GM21737 (cell line): ENCODE measurements around the gene CRTC2.
"Not testable (repeated sequence)": the region's sequence is repeated elsewhere in the genome, so short reads cannot be mapped to it uniquely, and the experiment has no call there.

Experiments used
- ATAC-seq: cut with Tn5 transposase; IDR thresholded peaks from one replicate; pipeline ENCODE4 v1.9.1; 2021; ENCODE audit warnings: mild to moderate bottlenecking, moderate library complexity; ENCODE audit not compliant: unreplicated experiment

CRTC2 gene, protein sequence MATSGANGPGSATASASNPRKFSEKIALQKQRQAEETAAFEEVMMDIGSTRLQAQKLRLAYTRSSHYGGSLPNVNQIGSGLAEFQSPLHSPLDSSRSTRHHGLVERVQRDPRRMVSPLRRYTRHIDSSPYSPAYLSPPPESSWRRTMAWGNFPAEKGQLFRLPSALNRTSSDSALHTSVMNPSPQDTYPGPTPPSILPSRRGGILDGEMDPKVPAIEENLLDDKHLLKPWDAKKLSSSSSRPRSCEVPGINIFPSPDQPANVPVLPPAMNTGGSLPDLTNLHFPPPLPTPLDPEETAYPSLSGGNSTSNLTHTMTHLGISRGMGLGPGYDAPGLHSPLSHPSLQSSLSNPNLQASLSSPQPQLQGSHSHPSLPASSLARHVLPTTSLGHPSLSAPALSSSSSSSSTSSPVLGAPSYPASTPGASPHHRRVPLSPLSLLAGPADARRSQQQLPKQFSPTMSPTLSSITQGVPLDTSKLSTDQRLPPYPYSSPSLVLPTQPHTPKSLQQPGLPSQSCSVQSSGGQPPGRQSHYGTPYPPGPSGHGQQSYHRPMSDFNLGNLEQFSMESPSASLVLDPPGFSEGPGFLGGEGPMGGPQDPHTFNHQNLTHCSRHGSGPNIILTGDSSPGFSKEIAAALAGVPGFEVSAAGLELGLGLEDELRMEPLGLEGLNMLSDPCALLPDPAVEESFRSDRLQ

DNA sequence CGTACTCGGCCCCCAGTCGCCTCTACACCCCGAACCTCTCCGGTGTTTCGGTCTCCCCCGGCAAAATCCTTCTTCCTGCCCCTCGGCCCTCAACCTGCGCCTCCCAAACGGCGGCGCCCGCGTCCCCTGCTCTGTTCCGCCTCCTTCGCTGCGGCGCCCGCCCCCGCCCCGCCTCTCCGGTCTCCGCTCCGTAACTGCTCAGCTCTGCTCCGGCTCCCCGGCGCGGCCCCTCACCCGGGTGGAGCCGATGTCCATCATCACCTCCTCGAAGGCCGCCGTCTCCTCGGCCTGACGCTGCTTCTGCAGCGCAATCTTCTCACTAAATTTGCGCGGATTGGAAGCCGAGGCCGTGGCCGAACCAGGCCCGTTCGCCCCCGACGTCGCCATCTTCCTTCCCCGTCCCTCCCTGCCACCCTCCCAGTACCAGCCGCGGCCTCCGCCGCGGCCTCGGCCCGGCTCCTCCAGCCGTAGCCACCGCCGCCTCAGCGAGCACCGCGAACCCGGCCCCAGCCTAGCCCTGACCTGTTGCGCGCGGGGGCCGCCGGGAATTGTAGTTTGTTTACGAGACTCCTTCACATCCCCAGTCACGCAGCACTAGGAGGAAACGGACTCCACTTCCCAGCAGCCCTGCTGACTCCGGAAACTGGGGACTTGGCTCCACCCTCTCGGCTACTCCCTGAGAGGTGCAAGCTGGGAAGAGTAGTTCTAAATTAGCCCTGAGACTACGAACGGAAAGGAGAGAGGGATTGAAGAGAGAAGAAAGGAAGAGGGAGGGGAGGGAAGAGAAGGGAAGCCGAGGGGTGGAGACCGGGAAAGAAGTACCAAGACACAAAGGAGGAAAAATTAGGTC, at the start of gene CRTC2:
Gene CRTC2 (minus strand): TSS at position 502 of the 850 bp plus-strand sequence. CDS start 115 bp downstream, at position 387.
- ATAC-seq: peak; percentile 73

DNA sequence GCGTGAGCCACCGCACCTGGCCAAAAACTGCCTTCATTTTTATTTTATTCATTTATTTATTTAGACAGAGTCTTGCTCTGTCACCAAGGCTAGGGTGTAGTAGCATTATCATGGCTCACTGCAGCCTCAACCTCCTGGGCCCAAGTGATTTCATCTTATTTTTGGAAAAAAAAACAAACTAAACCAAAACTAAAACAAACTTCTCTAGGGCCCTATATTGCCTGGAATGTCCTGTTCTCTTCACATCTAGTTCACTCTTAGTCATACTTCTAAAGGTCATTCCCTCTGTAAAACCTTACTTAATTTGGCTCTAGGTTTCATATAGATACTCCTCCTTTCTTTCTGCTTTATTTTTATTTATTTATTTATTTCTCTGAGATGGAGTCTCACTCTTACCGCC, 47.7 kb upstream of the CRTC2 start:
- no peak for ATAC-seq

DNA sequence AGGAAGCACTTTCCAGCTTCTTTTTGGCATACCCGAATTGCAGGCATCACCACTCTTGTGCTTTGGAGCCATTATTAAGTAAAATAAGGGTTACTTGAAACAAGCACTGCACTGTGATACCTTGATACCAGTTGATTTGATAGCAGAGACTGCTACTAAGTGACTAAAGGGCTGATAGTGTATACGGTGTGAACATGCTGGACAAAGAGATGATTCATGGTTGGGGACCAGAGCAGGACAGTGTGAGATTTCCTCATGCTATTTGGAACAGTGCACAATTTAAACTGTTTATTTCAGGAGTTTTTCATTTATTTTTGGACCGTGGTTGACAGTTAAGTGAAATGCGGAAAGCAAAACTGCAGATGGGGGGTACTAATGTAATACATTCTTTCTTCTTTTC, 42.0 kb upstream of the CRTC2 start:
- ATAC-seq: no peak

DNA sequence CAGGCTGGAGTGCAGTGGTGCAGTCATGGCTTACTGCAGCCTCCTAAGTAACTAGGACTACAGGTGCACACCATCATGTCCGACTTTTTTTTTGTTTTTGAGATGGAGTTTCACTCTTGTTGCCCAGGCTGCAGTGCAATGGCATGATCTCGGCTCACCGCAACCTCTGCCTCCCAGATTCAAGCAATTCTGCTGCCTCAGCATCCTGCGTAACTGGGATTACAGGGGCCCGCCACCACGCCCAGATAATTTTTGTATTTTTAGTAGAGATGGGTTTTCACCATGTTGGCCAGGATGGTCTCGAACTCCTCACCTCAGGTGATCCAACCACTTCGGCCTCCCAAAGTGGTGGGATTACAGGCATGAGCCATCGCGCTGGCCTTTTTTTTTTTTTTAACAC, 38.5 kb upstream of the CRTC2 start:
- ATAC-seq: not testable (repeated sequence)

DNA sequence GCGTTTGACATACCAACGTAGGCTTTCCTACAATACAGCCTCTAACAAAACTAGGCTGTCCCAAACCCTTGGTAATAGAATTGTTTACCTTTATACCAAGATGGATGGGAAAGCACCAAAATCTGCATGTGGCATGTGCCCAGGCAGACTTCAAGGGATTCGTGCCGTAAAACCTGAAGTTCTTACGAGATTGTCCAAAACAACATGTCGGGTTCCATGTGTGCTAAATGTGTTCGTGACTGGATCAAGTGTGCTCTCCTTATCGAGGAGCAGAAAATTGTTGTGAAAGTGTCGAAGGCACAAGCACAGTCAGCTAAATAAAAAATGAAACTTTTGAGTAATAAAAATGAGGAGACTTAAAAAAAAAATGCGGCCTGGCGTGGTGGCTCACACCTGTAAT, 37.2 kb upstream of the CRTC2 start:
- ATAC-seq: no peak

DNA sequence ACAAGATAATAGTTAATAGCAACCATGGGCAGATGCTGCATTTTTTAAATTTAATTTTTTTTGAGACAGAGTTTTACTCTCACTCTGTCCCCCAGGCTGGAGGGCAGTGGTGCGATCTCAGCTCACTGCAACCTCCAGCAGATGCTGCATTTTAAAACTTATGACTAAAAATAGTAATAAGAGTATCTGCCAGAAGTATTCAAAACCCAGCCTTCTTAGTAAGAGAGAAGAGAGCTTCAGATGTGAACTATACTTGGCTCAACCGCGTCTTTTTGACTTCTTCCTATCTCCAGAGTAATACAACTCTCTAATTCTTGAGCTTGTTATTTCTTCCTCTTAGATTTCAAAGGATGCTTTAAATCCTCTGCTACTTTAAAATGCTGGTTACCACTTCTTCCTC, 36.8 kb upstream of the CRTC2 start:
- ATAC-seq: no peak

DNA sequence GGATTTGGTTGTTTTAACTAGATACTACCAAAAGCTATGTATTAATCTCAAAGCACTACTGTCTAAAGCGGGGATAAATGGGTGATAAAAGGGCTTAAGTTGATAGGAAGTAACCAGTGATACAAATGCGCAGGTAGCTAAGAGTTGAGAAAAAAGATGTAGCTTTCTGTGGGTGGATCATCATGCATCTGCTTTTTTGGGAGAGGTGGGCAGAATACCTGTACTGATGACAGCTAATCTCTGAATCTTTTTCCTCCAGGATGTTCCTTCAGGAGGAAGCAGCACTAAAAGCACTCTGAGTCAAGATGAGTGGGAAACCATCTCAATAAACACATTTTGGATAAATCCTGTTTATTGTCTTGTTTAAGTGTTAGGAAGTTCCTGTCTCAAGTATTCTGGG, 33.4 kb upstream of the CRTC2 start:
- ATAC-seq: no peak

DNA sequence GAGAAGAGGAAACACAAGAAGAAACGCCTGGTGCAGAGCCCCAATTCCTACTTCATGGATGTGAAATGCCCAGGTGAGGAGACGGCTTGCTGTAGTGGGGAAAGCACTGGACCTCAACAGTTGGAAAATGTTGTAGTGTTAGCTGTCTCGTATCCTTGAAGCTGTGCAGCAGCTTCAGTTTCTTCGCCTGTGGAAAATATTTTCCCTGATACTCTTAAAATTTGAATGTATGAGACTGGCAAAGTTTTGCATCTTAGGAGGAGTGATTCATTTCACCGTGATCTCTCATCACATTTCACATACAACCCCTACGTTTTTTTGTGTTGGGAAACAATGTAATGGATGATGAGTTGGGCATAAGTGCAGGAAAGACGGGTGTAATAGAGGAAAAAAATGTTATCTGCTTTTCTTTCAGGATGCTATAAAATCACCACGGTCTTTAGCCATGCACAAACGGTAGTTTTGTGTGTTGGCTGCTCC, 32.8 kb upstream of the CRTC2 start:
- no peak for ATAC-seq

DNA sequence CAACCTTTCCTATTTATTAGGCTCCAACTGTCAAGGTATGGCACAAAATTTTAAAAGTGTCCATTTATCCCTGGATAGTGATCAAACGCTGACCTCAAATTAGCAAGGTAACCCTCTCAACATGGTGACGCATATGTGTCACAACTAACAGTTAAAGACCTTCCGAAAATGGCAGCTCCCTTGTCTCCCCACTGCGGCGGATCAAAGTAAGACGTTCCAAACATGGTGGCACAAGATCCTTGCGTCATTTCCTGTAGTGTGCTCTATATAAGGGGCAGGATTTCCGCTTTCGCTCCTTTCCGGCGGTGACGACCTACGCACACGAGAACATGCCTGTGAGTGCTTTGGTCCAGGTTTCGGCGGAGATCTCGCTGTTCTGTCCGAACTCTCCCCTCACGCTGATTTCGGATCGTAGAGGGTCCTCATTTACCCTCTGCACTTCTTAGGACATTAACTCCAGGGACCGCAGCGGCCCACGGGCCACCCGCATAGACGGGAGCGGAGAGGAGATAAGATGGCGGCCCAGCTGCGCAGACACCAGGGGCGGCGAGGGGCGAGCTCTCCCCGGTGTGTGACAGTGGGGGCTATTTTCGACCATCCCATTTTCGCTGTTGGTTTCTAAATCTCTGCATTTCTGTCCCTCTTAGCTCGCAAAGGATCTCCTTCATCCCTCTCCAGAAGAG, 32.2 kb upstream of the CRTC2 start, which contains the start of gene RPS27:
Gene RPS27 (plus strand): TSS at position 295 of the 683 bp plus-strand sequence. CDS start 35 bp downstream, at position 330.
- peak; percentile 77 for ATAC-seq

DNA sequence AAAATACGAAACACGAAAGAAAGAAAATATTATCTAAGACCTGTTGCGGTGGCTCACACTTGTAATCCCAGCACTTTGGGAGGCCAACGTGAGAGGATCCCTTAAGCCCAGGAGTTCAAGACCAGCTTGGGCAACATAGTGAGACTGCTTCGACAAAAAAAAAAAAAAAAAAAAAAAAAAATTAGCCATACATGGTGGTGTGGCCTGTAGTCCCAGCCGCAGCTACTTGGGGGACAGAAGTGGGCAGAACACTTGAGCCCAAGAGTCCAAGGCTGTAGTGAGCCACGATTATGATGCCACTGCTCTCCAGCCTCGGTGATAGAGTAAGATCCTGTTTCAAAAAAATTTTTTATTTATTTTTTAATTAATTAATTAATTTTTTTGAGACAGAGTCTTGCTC, 29.2 kb upstream of the CRTC2 start:
- no peak for ATAC-seq

DNA sequence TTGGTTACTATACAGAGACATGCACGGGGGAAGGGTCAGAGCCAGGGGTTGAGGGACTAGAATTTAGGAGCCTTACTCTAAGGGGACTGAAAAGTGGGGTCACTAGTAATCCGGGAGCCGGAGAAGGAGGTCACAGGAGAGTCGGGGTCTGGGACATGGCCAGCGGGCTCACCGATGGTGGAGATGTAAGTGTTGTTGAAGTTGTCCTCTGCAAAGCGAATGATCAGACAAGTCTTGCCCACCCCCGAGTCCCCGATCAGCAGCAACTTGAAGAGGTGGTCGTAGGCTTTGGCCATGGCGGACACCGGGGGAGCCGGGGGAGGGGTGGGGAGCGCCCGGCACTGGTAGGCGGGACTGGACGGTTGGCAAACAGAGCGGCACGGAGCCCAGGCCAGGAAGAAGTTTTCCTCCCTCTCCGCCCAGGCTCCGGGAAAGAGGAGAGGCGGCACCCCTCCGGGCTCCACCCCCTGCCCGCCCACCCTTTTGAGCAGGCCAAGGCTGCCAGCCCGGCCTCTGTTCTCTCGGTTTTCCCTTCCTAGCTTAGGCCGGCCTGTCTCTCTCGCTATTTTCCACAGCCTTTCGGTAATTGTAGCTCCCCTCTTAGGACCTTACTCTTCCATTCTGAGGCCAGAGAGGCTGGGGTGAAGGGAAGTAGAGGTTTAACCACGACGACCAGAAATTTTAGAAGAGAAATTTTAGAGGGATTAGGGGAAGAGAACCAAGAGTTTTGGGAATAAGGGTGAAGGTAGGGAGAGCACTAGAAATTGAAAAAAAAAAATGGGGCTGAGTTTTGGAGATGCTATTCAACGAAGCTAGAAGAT, 27.7 kb upstream of the CRTC2 start, which contains the start of gene RAB13:
Gene RAB13 (minus strand): TSS at position 399 of the 821 bp plus-strand sequence. CDS start 103 bp downstream, at position 296.
- ATAC-seq: no peak

DNA sequence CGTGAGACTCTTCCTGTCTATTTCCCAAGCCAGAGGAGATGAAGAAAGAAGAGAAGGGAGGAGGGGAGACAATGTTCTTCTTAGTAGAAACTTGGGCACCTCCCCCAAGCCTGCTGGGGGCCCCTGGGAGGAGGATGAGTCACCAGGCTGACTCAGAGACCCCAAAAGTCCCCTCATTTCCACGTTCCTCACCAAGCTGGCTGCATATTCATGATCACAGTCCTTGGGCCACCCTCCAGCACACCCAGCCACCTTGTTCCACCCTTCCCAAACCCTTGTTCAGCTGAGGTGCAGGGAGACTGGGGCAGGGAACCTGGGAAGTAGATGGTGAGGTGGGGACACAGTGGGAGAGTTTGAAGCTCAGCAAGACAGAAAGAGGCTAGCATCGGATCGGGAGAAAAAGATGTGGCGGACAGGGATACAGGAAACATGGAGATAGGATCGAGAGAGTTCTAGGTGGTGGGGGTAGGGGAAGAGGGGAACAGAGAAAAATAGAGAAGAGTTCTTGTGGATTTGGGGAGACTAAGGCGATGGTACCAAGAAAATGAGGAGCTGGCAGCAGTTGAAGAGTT, 27.0 kb upstream of the CRTC2 start:
- ATAC-seq: no peak

DNA sequence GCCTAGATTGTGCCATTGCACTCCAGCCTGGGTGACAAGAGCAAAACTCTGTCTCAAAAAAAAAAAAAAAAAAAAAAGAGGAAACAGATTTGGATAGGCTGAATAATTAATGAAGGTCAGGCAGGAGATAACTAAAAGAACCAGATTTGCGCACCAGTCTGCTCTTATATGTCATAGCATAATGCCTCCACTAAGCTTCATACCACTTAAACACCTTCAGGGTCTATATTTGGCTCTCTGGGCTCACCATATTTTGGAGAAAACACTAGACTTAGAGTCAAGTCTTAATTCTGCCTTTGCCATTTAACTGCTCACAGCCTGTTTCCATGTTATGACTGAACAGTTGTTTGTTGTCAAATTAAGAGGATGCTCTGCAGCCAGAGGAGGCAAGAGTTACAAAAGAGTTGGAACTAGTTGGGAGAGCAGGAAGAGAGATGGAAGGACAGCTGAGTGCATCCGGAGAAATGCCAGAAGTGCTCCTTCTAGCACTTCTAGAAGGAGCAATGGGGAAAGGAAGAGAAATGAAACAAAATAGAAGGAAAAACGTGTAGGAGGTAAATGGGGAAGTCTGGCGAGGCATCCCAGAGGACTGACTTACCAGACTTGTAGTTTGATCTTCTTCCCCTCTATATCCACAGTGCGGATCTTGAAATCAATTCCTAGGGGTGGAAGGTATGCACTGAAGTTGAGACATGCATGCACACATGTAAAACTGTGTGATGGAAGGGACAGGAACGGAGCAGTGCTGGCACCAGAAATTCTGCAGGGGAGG, 25.9 kb upstream of the CRTC2 start:
- ATAC-seq: no peak

DNA sequence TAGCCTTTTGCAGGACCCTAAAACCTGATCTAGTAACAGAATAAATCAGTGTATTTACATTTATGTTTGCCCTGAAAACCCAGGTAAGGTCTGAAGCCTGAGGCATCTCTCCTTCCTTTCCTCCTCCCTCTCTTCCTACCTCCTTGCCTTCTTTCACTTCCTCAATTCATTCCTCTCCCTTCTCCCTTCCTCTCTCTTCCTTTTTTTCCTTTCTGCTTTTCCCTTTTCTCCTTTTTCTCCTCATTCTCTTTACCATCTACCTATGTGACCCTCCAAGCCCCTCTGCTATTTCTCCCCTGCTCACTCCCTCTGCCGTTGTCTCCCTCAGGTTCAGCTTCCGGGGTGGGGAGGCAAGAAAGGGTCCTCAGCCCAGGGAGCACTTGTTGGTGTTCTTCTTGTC, 23.3 kb upstream of the CRTC2 start:
- not testable (repeated sequence) for ATAC-seq

DNA sequence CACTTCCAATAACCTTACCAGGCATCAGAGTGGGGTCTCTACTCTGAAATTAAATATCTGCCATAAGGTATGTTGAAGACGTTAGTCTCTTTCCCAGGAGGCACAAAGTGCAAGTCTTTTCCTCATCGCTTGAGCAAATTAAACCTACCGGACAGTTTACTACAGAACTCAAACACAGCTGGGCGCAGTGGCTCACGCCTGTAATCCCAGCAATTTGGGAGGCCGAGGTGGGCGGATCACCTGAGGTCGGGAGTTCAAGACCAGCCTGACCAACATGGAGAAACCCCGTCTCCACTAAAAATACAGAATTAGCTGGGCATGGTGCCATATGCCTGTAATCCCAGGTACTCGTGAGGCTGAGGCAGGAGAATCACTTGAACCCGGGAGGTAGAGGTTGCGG, 20.7 kb upstream of the CRTC2 start:
- not testable (repeated sequence) for ATAC-seq

DNA sequence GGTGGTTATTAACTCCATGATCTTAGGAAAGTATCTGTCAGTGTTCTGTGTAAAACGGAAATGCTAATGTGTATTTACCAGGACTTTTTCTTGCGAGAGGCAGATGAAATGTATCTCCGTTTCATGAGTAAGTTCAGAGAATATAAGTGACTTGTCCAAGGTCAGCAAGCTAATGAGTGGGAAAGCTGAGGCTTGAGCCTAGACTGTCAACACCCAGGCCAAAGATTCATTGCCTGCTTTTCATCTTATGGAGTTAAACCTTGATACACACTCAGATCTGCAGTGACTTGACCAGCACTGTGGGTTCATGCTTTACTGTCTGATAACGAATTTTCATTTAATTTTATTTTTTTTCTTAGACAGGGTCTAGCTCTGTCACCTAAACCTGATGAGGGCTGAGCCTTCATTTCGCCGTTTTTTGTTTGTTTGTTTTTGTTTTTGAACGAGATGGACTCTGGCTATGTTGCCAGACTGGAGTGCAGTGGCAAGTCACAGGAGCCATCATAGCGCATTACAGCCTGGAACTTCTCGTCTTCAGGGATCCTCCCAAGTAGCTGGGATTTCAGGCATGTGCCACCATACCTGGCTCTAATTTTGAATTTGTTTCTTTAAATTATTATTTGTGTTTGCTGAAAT, 20.0 kb upstream of the CRTC2 start:
- no peak for ATAC-seq

DNA sequence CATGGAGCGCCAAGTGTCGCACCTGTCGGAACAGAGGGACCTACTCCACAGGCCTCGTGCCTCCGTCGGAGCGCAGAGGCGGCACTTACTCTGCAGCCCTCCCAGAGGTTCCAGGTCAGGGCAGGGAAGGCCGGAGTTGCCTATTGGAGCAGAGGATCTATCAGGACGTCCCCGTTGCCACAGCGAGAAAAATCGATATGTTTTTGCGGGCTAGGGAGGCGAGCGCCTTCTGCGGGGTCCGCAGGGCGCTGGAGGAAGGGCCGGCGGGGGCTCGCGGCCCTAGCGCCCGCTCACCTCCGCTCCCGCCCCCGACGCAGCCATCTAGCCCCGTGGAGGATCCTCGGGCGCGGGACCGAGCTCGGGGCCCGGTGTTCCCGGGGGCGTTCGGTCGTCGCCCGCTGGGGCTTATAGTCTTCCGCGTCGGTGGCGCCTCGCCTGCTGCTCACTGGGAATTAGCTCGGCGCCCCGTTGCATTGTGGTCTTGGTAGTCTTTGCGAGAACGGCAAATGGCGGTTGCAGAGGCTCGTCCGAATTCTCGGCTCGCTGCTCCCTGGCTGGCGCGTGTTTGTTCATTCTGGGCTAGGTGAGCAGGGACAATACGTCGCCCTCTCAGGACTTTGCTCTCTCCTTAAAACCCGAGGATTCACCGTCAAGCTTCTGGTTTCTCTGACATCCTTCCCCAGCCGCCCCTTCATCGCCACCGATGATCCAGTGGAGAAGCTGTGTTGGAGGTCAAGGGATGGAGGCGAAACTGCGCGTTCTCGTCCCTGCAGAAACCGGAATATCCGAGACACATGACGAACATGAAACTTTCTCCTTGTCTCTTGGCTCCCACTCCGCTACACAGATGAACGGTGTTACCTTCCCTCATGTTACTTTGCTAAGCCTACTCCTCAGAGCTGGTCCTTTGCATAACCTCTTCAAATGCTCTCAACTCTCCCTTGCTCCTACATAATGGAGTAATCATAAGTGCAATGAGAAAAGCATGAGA, 19.1 kb upstream of the CRTC2 start, which contains the start of gene JTB:
Gene JTB (minus strand): TSS at position 425 of the 991 bp plus-strand sequence. CDS start 422 bp downstream, at position 3.
- ATAC-seq: peak; percentile 69
